Fibroblast of skin of back (primary cell): ENCODE results near the gene ASIC1.

Experiments
- DNase-seq: peaks from one replicate; pipeline ENCODE4 v3.0.0-alpha.2; 2013

Gene ASIC1

GRCh38 chr12:50110127-50110761, 52.8 kb downstream of the ASIC1 start:
- DNase-seq = peak; percentile 33

- DNase-seq = peak; percentile 52
These were observed 53.5 kb downstream of the ASIC1 start for GRCh38 chr12:50110762-50111351.

- DNase-seq = no peak
These were observed 53.9 kb downstream of the ASIC1 start for GRCh38 chr12:50111395-50111692.

- peak; percentile 100 for DNase-seq
These were observed 54.5 kb downstream of the ASIC1 start, which contains the start of gene COX14 for GRCh38 chr12:50111693-50112455. TSS of gene COX14 (plus strand) at chr12:50112236. CDS start at chr12:50120044, 7,808 bp downstream.

- no peak for DNase-seq
These were observed 55.2 kb downstream of the ASIC1 start for GRCh38 chr12:50112456-50113218.

- DNase-seq = no peak
These were observed 59.7 kb downstream of the ASIC1 start for GRCh38 chr12:50117057-50117622.

- no peak for DNase-seq
These were observed 62.0 kb downstream of the ASIC1 start for GRCh38 chr12:50119387-50119786.

GRCh38 chr12:50120521-50120920, 63.1 kb downstream of the ASIC1 start:
- DNase-seq = no peak

GRCh38 chr12:50120953-50121352, 63.6 kb downstream of the ASIC1 start:
- DNase-seq = no peak

- no peak for DNase-seq
These were observed 64.2 kb downstream of the ASIC1 start for GRCh38 chr12:50121641-50122040.

GRCh38 chr12:50123203-50123602, 65.8 kb downstream of the ASIC1 start:
- no peak for DNase-seq

GRCh38 chr12:50127546-50127945, 70.2 kb downstream of the ASIC1 start:
- DNase-seq = no peak

- DNase-seq = no peak
These were observed 71.9 kb downstream of the ASIC1 start for GRCh38 chr12:50129290-50129689.

GRCh38 chr12:50132505-50133135, 75.2 kb downstream of the ASIC1 start:
- peak; percentile 31 for DNase-seq
